ENCODE measurements around the gene PRR14. TPM values are rescaled to one million over a fixed set of nuclear protein-coding genes. Genes with fewer than 3 reads are reported as not detected.

PRR14 gene
- total and polyA plus RNA-seq, 2 of the 8 experiments (the other 6 are each of a cell fraction or from before 2014, with no cell fraction given), result 3.6 to 16.1 TPM

- Histone ChIP-seq H3K4me1 (replicated peaks in 1 of 4; ENCODE audit: control insufficient read depth in 3 of 4, insufficient read depth in 4 of 4, low read length in 3 of 4) (peaks cover 2 to 13% (median 6%) of the 10 kb centered on the region in 4 experiments; a peak in 6 of 7 replicates), H4K91ac (replicated peaks; ENCODE audit: insufficient read length, low read length) (peak overlapping the region; percentile 44), H2AFZ (ENCODE audit: low read length) (peak overlapping the region; percentile 83; the same call in 1 of the 2 replicates), H3K9ac (replicated peaks in 1 of 4; ENCODE audit: extremely low read depth in 1 of 4, low read depth in 3 of 4, low read length in 3 of 4) (no peak overlapping the region; a peak in 3 of 7 replicates), H3K36me3 (ENCODE audit: control insufficient read depth in 2 of 4, insufficient read depth in 4 of 4, low read length in 3 of 4) (no peaks in the 10 kb centered on the region; a peak in 1 of 8 replicates), H2AK5ac (ENCODE audit: low read depth, low read length) (no peak overlapping the region), H2BK15ac (ENCODE audit: low read length) (no peak overlapping the region), H3K9me3 (ENCODE audit: insufficient read depth in 2 of 2, low read depth in 1 of 2, low read length in 1 of 2) (no peaks in the 10 kb centered on the region), H3K27ac (ENCODE audit: low read depth, low read length) (no peak overlapping the region), H3K79me1 (ENCODE audit: low read depth, low read length) (0 out of 2 replicates have a peak, but pooled peaks cover 2% of the 10 kb centered on the region), H2BK5ac (ENCODE audit: low read depth, low read length) (no peak overlapping the region), H3K14ac (ENCODE audit: insufficient read length) (no peak overlapping the region), H3K79me2 (ENCODE audit: control insufficient read depth in 1 of 2, insufficient read depth in 2 of 2, low read length in 2 of 2) (no peaks in the 10 kb centered on the region), H3K27me3 (replicated peaks in 1 of 4; ENCODE audit: control insufficient read depth in 3 of 4, extremely low read depth in 1 of 4, insufficient read depth in 3 of 4, low read length in 3 of 4) (peaks cover 2 to 36% (median 27%) of the 10 kb centered on the region in 4 experiments), H4K8ac (ENCODE audit: extremely low read depth, insufficient read depth, low read length) (no peak overlapping the region), H4K5ac (ENCODE audit: insufficient read length, low read depth, low read length) (no peak overlapping the region), H2BK12ac (ENCODE audit: low read depth, low read length) (no peak overlapping the region), H4K20me1 (replicated peaks in 1 of 2; ENCODE audit: control insufficient read depth in 1 of 2, insufficient read depth in 2 of 2, low read length in 2 of 2) (peaks cover 14 to 23% of the 10 kb centered on the region in 2 experiments), H3K18ac (ENCODE audit: extremely low read depth, low read length) (no peak overlapping the region), H3K23me2 (ENCODE audit: low read depth, low read length) (peaks cover 12% of the 10 kb centered on the region; the same call in 1 of the 2 replicates), H3K4ac (replicated peaks; ENCODE audit: insufficient read length, low read depth, low read length) (no peak overlapping the region), H3K56ac (replicated peaks; ENCODE audit: insufficient read length, low read depth, low read length) (no peak overlapping the region), H2BK120ac (replicated peaks; ENCODE audit: low read depth, low read length) (no peak overlapping the region), H3K23ac (ENCODE audit: insufficient read length) (no peak overlapping the region), H3K4me2 (ENCODE audit: insufficient read depth in 1 of 2, low read depth in 2 of 2, low read length in 2 of 2) (peak overlapping the region; percentile 71 to 73), H3K4me3 (ENCODE audit: extremely low read depth in 1 of 4, insufficient read depth in 2 of 4, low read depth in 3 of 4, low read length in 4 of 4) (peak overlapping the region; percentile 8 to 72 (median 36)), H2BK20ac (ENCODE audit: low read length) (no peak overlapping the region)
- DNase-seq (ENCODE audit: low read depth in 1 of 2, low spot score in 2 of 2) (no peak), FAIRE-seq (no peak)
- TF ChIP-seq ATF3 (IDR thresholded peaks at IDR 0.05; ENCODE audit: insufficient read depth, low read depth, low read length) (no peak), SIN3A (conservative IDR thresholded peaks at IDR 0.05 in 1 of 2, IDR thresholded peaks at IDR 0.05 in 1 of 2; ENCODE audit: low read depth in 1 of 2, low read length in 2 of 2) (0 out of 4 replicates have a peak, but pooled peaks of 1 of the 2 experiments have one; percentile 12), GABPA (IDR thresholded peaks at IDR 0.05; ENCODE audit: borderline replicate concordance, insufficient read depth, low read length) (0 out of 2 replicates have a peak, but pooled peaks have one; percentile 24)
- 54% methylated on average over 32 of the region's 32 CpGs; no CpG with 5 or more reads in 1 of the 2 experiments for WGBS, 2 experiments (ENCODE audit: extremely low coverage in 1 of 2, insufficient coverage in 1 of 2, insufficient read length in 1 of 2, insufficient replicate concordance in 2 of 2, low coverage in 1 of 2, low lambda C conversion rate in 2 of 2, missing lambda C conversion rate in 1 of 2)
- ChIA-PET CTCF (ENCODE audit: partially characterized antibody) (interaction anchor here (0.7 to 8.2 kb wide), 8 partner anchors 9 to 126 kb away, joined by 3 to 48 read pairs (median 3); no protein-coding TSS in a partner anchor), POLR2A (ENCODE audit: partially characterized antibody) (interaction anchor here (0.6 to 1.3 kb wide), 4 partner anchors 18 to 279 kb away, joined by 4 to 5 read pairs (median 4); no protein-coding TSS in a partner anchor)
Measured at GRCh38 chr16:30656974-30657865, 6.5 kb downstream of the PRR14 start.

All from H1 (cell line).